ENCODE data around the gene APOE. TPM values are rescaled to one million over a fixed set of nuclear protein-coding genes. Genes with fewer than 3 reads are reported as not detected.
"Not testable (repeated sequence)": the region's sequence is repeated elsewhere in the genome, so short reads cannot be mapped to it uniquely, and the experiment has no call there.

APOE gene
- total RNA-seq, 2 donors from 2014 or later: 206 to 503 TPM

DNA sequence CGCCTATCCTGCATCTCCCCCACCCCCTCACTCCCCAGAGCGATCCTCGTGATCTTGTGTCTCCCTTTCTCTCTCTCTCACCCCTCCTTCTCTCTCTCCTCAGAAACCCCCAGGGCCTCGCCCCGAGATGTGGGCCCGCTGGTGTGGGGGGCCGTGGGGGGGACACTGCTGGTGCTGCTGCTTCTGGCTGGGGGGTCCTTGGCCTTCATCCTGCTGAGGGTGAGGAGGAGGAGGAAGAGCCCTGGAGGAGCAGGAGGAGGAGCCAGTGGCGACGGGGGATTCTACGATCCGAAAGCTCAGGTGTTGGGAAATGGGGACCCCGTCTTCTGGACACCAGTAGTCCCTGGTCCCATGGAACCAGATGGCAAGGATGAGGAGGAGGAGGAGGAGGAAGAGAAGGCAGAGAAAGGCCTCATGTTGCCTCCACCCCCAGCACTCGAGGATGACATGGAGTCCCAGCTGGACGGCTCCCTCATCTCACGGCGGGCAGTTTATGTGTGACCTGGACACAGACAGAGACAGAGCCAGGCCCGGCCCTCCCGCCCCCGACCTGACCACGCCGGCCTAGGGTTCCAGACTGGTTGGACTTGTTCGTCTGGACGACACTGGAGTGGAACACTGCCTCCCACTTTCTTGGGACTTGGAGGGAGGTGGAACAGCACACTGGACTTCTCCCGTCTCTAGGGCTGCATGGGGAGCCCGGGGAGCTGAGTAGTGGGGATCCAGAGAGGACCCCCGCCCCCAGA, 27.3 kb upstream of the APOE start:
- no peaks in the 10 kb centered on the region for H3K4me1 ChIP-seq (replicated peaks)
- 58% methylated on average over 26 of the region's 26 CpGs for WGBS
- DNase-seq (ENCODE audit: low spot score): no peak
- intact Hi-C loops (cut with DNase I): no loop called here
- TF ChIP-seq, protein P1, sequence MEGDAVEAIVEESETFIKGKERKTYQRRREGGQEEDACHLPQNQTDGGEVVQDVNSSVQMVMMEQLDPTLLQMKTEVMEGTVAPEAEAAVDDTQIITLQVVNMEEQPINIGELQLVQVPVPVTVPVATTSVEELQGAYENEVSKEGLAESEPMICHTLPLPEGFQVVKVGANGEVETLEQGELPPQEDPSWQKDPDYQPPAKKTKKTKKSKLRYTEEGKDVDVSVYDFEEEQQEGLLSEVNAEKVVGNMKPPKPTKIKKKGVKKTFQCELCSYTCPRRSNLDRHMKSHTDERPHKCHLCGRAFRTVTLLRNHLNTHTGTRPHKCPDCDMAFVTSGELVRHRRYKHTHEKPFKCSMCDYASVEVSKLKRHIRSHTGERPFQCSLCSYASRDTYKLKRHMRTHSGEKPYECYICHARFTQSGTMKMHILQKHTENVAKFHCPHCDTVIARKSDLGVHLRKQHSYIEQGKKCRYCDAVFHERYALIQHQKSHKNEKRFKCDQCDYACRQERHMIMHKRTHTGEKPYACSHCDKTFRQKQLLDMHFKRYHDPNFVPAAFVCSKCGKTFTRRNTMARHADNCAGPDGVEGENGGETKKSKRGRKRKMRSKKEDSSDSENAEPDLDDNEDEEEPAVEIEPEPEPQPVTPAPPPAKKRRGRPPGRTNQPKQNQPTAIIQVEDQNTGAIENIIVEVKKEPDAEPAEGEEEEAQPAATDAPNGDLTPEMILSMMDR (IDR thresholded peaks at IDR 0.05): no peak
- TF ChIP-seq POLR2AphosphoS5 (IDR thresholded peaks at IDR 0.05) (no peak), POLR2A (IDR thresholded peaks at IDR 0.05) (no peak)
- peaks cover 14 to 17% of the 10 kb centered on the region in 2 donors for H3K36me3 ChIP-seq
- H3K27me3 ChIP-seq (replicated peaks; ENCODE audit: insufficient read depth): no peaks in the 10 kb centered on the region
- peak overlapping the region in 1 of 2 donors; percentile 16 for H3K27ac ChIP-seq
- no peaks in the 10 kb centered on the region for H3K9me3 ChIP-seq
- no peak overlapping the region for H3K4me3 ChIP-seq

- 83% methylated on average over 18 of the region's 18 CpGs for WGBS
- Histone ChIP-seq H3K36me3 (peaks cover 5% of the 10 kb centered on the region in 2 donors), H3K27me3 (replicated peaks; ENCODE audit: insufficient read depth) (no peaks in the 10 kb centered on the region), H3K4me1 (replicated peaks) (no peaks in the 10 kb centered on the region), H3K4me3 (no peak overlapping the region), H3K9me3 (no peaks in the 10 kb centered on the region), H3K27ac (peak overlapping the region in 1 of 2 donors; percentile 16)
- intact Hi-C loops (cut with DNase I): no loop called here
- TF ChIP-seq, protein P1 (IDR thresholded peaks at IDR 0.05): no peak
- TF ChIP-seq POLR2AphosphoS5 (IDR thresholded peaks at IDR 0.05) (no peak), POLR2A (IDR thresholded peaks at IDR 0.05) (no peak)
- no peak for DNase-seq (ENCODE audit: low spot score)
Measured at GRCh38 chr19:44879309-44880065, 26.1 kb upstream of the APOE start.

DNA sequence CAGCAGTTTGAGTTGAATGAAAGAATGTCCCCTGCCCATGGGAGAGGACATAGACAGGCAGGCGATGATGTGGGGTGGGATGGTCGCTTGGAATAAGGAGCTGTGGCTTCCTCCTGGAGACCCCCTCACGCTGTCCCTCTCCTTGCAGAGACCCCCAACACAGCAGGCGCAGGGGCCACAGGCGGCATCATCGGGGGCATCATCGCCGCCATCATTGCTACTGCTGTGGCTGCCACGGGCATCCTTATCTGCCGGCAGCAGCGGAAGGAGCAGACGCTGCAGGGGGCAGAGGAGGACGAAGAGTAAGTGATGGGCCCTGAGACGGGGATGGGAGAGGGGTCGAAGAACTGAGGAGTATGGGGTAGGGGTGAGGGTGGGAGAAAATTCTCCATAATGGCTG, 23.5 kb upstream of the APOE start:
- Histone ChIP-seq H3K36me3 (no peaks in the 10 kb centered on the region), H3K4me3 (no peak overlapping the region), H3K27me3 (replicated peaks; ENCODE audit: insufficient read depth) (no peaks in the 10 kb centered on the region), H3K9me3 (no peaks in the 10 kb centered on the region), H3K27ac (no peak overlapping the region), H3K4me1 (replicated peaks) (no peaks in the 10 kb centered on the region)
- 92% methylated on average over 15 of the region's 15 CpGs for WGBS
- intact Hi-C loops (cut with DNase I): no loop called here
- no peak for DNase-seq (ENCODE audit: low spot score)
- TF ChIP-seq POLR2A (IDR thresholded peaks at IDR 0.05) (no peak), POLR2AphosphoS5 (IDR thresholded peaks at IDR 0.05) (no peak)
- TF ChIP-seq, protein P1 (IDR thresholded peaks at IDR 0.05): no peak

GRCh38 chr19:44882619-44883397, 22.8 kb upstream of the APOE start:
- H3K4me1 ChIP-seq (replicated peaks); H3K27me3 ChIP-seq (replicated peaks; ENCODE audit: insufficient read depth); H3K36me3 ChIP-seq; H3K4me3 ChIP-seq; H3K9me3 ChIP-seq; H3K27ac ChIP-seq; intact Hi-C loops (cut with DNase I); DNase-seq (ENCODE audit: low spot score): not testable (repeated sequence)
- WGBS: 91% methylated on average over 19 of the region's 19 CpGs

GRCh38 chr19:44883922-44884321, 21.7 kb upstream of the APOE start:
- H3K4me1 ChIP-seq (replicated peaks): no peaks in the 10 kb centered on the region
- H3K4me3 ChIP-seq: no peak overlapping the region
- no peaks in the 10 kb centered on the region for H3K36me3 ChIP-seq
- no peaks in the 10 kb centered on the region for H3K9me3 ChIP-seq
- no peak overlapping the region for H3K27ac ChIP-seq
- WGBS: 81% methylated on average over 5 of the region's 5 CpGs
- DNase-seq (ENCODE audit: low spot score): no peak
- H3K27me3 ChIP-seq (replicated peaks; ENCODE audit: insufficient read depth): no peaks in the 10 kb centered on the region
- TF ChIP-seq, protein P1 (IDR thresholded peaks at IDR 0.05): no peak
- TF ChIP-seq POLR2A (IDR thresholded peaks at IDR 0.05) (no peak), POLR2AphosphoS5 (IDR thresholded peaks at IDR 0.05) (no peak)
- intact Hi-C loops (cut with DNase I): no loop called here
